GM12864 (cell line): Measurements from ENCODE around the gene SMTNL2.
"Not testable (repeated sequence)": the region's sequence is repeated elsewhere in the genome, so short reads cannot be mapped to it uniquely, and the experiment has no call there.

Source experiments
- DNase-seq: peaks from one replicate; pipeline ENCODE4 v3.0.0-alpha.2; 2011; ENCODE audit warnings: low read depth
- H3K4me3 ChIP-seq: 2 replicates; pipeline ENCODE4 v1.5.1; 2011; ENCODE audit warnings: mild to moderate bottlenecking, low read depth, low read length, control low read depth
- TF ChIP-seq, protein P1 (sequence below): IDR thresholded peaks from 2 replicates; pipeline ENCODE4 v1.5.1; 2011; ENCODE audit warnings: low read depth, mild to moderate bottlenecking, moderate library complexity, low read length, control low read depth, inconsistent platforms; ENCODE audit errors: missing control alignments

SMTNL2 gene

DNA sequence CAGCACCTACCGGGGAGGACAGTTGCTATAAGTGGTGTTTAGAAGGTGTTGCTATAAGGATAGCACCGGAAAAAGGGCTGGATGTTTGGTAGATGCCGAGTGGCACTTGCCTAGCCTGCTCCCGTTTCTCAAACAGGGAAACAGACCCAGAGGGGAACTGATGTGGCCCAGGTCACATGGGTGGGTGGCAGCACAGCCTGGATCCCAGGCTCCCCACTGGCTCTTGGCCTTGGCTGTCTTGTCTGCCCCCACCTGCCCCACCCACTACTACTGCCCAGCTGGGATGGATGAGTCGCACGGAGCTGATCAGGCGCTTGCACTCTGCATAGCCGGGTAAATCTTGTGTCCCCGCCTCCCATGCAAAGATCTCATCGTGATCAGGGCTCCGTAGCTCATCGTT lies 7.2 kb downstream of the SMTNL2 start:
- no peak overlapping the region for H3K4me3 ChIP-seq
- TF ChIP-seq, protein P1, sequence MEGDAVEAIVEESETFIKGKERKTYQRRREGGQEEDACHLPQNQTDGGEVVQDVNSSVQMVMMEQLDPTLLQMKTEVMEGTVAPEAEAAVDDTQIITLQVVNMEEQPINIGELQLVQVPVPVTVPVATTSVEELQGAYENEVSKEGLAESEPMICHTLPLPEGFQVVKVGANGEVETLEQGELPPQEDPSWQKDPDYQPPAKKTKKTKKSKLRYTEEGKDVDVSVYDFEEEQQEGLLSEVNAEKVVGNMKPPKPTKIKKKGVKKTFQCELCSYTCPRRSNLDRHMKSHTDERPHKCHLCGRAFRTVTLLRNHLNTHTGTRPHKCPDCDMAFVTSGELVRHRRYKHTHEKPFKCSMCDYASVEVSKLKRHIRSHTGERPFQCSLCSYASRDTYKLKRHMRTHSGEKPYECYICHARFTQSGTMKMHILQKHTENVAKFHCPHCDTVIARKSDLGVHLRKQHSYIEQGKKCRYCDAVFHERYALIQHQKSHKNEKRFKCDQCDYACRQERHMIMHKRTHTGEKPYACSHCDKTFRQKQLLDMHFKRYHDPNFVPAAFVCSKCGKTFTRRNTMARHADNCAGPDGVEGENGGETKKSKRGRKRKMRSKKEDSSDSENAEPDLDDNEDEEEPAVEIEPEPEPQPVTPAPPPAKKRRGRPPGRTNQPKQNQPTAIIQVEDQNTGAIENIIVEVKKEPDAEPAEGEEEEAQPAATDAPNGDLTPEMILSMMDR: no peak
- no peak for DNase-seq

DNA sequence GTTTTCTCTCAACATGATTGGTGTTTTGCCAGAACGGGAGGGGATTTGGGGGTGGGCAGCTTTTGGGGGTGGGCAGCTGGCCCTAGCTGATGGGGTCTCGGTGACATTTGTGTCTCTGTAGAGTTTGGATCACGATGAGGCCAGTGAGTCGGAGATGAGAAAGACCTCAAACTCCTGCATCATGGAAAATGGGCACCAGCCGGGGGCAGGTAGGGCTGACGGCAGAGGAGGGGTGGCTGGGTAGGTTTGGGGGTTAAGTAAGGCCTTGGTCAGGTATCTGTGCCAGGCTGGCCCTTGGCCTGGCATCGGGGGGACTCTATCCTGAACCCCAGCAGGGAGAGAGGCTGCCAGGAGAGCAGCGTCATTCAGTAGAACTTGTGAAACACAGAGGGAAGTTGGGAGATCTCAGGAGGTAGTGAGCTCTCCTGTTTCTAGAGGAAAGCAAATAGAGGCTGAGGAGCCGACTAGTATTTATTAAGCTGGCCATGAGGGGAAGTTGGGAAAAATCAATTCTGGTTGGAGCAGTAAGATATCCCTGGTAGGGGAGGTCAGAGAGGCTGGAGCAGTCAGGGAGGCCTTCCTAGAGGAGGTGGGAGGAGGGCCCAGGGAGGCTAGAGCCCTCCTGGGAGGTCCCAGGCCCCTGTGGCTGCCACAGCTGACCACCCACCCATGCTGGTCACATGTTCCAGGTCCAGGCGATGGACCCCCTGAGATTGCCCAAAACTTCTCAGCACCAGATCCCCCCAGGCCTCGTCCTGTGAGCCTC lies 8.1 kb downstream of the SMTNL2 start:
- H3K4me3 ChIP-seq: no peak overlapping the region
- no peak for DNase-seq
- TF ChIP-seq, protein P1: no peak

DNA sequence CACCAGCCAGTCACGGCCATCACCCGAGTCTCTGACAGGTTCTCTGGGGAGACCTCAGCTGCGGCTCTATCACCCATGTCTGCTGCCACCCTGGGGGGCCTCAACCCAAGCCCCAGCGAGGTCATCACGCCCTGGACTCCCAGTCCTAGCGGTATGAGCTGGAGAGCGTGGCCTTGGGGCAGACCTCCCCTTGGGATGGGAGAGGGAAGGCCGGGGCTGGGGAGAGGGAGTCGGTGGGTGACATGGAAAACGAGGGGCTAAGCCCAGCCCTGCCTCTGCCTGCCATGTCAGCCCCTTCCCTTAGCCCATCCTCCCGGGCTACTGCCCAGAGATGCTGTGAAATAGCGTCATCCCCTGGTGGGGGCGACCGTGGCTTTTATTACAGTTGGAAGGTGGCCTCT lies 8.7 kb downstream of the SMTNL2 start:
- TF ChIP-seq, protein P1: no peak
- no peak for DNase-seq
- no peak overlapping the region for H3K4me3 ChIP-seq

DNA sequence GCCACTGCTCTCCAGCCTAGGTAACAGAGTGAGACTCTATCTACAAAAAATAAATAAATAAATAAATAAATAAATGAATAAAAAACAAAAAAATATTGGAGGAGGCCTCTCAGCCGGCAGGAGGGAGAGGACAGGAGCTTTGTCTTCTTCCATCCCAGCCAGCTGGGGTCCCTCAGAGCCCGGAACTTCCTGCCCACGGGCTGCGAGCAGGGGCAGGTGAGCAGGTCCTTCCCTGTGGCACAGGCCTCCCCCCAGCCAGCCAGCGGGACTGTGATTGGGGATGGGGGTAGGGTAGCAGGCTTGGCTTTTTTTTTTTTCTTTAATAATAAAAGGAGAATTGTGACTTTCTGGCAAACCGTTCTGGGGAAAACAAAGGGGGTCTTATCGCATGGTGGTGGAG lies 10.1 kb downstream of the SMTNL2 start:
- TF ChIP-seq, protein P1: no peak
- no peak overlapping the region for H3K4me3 ChIP-seq
- no peak for DNase-seq

DNA sequence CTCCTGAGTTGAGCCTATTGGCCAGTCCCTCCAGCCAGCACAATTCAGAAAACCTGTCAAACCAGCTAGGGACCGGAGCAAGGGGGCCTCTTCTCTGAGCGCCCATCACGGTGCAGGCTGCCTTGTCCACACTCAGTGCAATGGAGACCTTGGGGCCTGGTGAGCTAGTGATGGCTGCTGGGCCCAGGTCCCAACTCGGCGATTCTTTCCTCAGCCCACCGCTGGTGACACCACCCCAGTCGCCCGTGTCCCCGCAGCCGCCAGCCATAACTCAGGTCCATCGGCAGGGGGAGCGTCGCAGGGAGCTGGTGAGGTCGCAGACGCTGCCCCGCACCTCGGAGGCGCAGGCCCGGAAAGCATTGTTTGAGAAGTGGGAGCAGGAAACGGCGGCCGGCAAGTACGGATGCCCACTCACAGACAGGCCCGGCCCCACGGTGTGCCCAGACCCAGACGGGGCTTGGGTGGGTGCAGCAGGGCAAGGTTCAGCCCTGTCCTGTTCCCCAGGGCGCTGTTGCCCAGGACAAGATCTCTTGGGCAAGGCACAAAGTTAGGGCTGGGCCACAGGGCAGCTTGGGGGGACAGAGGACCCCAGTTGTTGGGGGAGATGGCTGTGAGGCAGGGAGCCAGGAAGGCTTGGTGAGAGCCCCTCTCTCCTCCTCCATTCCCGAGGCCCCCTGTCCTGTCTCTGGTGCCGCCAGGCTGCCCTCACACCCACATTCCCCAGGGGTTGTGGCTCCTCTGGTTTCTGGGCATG lies 10.8 kb downstream of the SMTNL2 start:
- TF ChIP-seq, protein P1: peak; percentile 54
- no peak for DNase-seq
- H3K4me3 ChIP-seq: no peak overlapping the region

DNA sequence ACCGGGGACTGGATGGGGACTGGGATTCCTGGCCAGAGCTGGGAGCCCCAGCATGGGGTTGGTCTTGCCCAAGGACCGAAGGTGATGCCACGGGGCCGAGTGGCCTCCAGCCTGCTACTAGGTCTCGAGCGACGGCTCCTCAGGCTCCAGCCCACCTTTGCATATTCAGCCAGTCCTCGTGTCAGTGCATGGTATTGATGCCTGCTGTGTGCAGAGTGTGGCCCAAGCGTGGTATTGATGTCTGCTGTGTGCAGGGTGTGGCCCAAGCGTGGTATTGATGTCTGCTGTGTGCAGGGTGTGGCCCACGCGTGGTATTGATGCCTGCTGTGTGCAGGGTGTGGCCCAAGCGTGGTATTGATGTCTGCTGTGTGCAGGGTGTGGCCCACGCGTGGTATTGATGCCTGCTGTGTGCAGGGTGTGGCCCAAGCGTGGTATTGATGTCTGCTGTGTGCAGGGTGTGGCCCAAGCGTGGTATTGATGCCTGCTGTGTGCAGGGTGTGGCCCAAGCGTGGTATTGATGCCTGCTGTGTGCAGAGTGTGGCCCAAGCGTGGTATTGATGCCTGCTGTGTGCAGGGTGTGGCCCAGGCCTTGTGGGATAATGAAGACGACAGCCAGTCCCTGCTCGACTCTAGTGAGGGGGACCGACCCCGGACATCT lies 11.5 kb downstream of the SMTNL2 start:
- DNase-seq, H3K4me3 ChIP-seq: not testable (repeated sequence)

DNA sequence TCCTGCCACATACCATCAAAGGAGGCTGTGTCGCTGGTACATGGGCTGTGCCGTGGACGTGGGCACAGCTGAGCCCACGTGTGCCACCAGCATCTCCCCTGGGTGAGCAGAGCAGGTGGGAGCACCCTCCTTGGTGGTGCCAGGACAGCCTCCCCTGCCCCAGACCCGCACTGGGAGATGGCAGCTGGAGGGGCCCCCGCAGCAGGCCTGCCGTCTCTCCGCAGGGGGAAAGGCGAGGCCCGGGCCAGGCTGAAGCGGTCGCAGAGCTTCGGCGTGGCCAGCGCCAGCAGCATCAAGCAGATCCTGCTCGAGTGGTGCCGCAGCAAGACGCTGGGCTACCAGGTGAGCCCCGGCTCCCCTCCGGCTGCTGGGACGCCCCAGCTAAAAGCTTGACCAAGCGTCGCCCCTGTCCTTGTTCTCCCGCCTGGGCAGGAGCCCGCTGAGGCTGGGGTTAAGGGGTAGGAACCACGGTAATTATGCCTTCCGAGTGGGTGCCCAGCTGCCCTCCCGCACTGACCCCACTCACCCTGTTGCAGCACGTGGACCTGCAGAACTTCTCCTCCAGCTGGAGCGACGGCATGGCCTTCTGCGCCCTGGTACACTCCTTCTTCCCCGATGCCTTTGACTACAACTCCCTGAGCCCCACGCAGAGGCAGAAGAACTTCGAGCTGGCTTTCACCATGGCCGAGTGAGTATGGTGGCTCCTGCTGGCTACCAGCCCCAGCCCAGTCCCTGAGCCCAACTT lies 12.5 kb downstream of the SMTNL2 start:
- TF ChIP-seq, protein P1: no peak
- no peak overlapping the region for H3K4me3 ChIP-seq
- DNase-seq: no peak
